22Rv1 (cell line): ENCODE measurements around the gene CALHM2.

Source experiments
- H3K27ac ChIP-seq: fragments of 450-650 bp; 2 replicates; pipeline ENCODE4 v1.5.1; 2017
- ZFX ChIP-seq: fragments of 450-650 bp; IDR thresholded peaks from 2 replicates; pipeline ENCODE4 v1.6.1; 2017; ENCODE audit warnings: antibody characterized with exemption, borderline replicate concordance
- TF ChIP-seq, protein P1 (sequence below): fragments of 450-650 bp; IDR thresholded peaks from 2 replicates; pipeline ENCODE4 v1.5.1; 2017; ENCODE audit warnings: mild to moderate bottlenecking

Gene CALHM2

GRCh38 chr10:103463499-103463898 is 11.3 kb upstream of the CALHM2 start:
- H3K27ac ChIP-seq: no peak overlapping the region
- TF ChIP-seq, protein P1, sequence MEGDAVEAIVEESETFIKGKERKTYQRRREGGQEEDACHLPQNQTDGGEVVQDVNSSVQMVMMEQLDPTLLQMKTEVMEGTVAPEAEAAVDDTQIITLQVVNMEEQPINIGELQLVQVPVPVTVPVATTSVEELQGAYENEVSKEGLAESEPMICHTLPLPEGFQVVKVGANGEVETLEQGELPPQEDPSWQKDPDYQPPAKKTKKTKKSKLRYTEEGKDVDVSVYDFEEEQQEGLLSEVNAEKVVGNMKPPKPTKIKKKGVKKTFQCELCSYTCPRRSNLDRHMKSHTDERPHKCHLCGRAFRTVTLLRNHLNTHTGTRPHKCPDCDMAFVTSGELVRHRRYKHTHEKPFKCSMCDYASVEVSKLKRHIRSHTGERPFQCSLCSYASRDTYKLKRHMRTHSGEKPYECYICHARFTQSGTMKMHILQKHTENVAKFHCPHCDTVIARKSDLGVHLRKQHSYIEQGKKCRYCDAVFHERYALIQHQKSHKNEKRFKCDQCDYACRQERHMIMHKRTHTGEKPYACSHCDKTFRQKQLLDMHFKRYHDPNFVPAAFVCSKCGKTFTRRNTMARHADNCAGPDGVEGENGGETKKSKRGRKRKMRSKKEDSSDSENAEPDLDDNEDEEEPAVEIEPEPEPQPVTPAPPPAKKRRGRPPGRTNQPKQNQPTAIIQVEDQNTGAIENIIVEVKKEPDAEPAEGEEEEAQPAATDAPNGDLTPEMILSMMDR: no peak
- no peak for TF ChIP-seq ZFX

GRCh38 chr10:103459615-103460014 is 7.4 kb upstream of the CALHM2 start:
- no peak for TF ChIP-seq ZFX
- TF ChIP-seq, protein P1: no peak
- no peak overlapping the region for H3K27ac ChIP-seq

GRCh38 chr10:103458720-103459119 is 6.5 kb upstream of the CALHM2 start, which contains the start of gene CALHM1:
TSS of gene CALHM1 (minus strand) at chr10:103458900. CDS start at chr10:103458751, 149 bp downstream.
- no peak for TF ChIP-seq ZFX
- TF ChIP-seq, protein P1: no peak

GRCh38 chr10:103457896-103458583 is 5.9 kb upstream of the CALHM2 start:
- TF ChIP-seq, protein P1: no peak
- TF ChIP-seq ZFX: no peak
- no peak overlapping the region for H3K27ac ChIP-seq

More at GRCh38 chr10:103458720-103459119, 6.5 kb upstream of the CALHM2 start, which contains the start of gene CALHM1:
- H3K27ac ChIP-seq: no peak within 1 kb of the TSS

DNA sequence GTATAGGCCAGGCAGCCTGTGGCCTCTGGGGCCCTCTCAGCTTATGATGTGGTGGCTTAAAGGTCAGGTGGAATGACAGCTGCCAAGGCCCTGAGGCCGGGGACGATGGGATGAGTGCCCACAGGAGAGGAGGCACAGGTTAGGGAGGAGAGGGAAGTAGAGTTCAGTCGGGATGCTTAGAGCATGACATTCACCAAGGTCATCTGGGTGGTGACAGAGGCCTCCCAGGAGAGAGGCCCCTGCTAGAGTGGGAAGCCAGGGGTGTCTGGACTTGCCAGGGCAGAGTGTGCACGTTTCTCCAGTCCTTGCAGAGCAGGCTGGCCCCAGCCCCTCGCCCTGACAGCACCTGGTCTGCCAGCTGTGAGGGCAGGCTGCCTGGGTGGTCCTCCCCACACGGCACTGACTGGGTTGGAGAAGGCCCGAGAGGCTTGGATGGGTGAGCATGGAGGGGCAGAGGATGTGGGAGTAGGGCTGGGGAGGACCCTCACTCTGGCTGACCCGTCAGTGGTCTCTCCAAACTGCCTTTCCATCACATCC is 5.1 kb upstream of the CALHM2 start:
- no peak for TF ChIP-seq ZFX
- TF ChIP-seq, protein P1: no peak
- peak overlapping the region; percentile 47 for H3K27ac ChIP-seq

GRCh38 chr10:103456074-103456660 is 4.0 kb upstream of the CALHM2 start:
- TF ChIP-seq, protein P1: no peak
- no peak for TF ChIP-seq ZFX
- no peak overlapping the region for H3K27ac ChIP-seq

DNA sequence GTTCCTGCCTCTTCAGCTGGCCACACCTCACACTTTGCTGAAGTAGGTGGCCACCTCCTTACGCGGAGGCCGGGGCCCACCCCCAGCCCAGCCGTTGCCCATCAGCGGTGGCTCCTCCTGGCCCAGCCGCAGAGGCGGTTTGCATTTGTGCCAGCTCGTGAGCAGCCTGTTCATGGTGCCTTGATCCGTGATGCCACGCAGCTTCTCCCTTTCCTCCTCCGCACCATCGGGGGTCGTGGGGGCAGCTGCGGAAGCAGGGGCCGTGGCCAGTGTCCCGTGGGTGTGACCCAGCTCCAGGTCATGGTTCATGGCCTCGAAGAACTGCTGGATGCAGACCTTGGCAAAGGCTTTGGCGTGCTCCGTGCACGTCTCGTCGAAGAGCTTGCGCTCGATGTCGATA is 3.1 kb upstream of the CALHM2 start:
- TF ChIP-seq ZFX: no peak
- TF ChIP-seq, protein P1: no peak
- H3K27ac ChIP-seq: no peak overlapping the region
